Lower leg skin (tissue), 4 donors: ENCODE measurements around the gene MAGEF1. TPM values are rescaled to one million over a fixed set of nuclear protein-coding genes. Genes with fewer than 3 reads are reported as not detected.

Experiments
- DNase-seq, 2 donors: peaks; one replicate each; pipeline ENCODE4 v3.0.0-alpha.2; 2019; ENCODE audit warnings: low spot score in 2 of 2
- H3K4me3 ChIP-seq: fragments of 200-600 bp; sonication (generic); 2 replicates; pipeline ENCODE4 v1.5.1; 2017; ENCODE audit warnings: mild to moderate bottlenecking, low read depth; ENCODE audit not compliant: poor library complexity, severe bottlenecking
- CTCF ChIP-seq, 3 donors: fragments of 450-650 bp; IDR thresholded peaks; one replicate each; pipeline ENCODE4 v1.5.1; 2016; ENCODE audit warnings: antibody characterized with exemption in 3 of 3, mild to moderate bottlenecking in 3 of 3, moderate library complexity in 2 of 3
- POLR2A ChIP-seq, 2 donors: fragments of 450-650 bp; IDR thresholded peaks; one replicate each; pipeline ENCODE4 v1.6.1; 2016 to 2017; ENCODE audit warnings: antibody characterized with exemption in 2 of 2, mild to moderate bottlenecking in 1 of 2, moderate library complexity in 1 of 2
- WGBS, 2 donors: methylation state at CpG; one replicate each; pipeline ENCODE4 v1.1.5; 2018; 5-methylcytosine and 5-hydroxymethylcytosine counted together
- intact Hi-C: fragments of 100-400 bp; cut with DNase I; formaldehyde crosslinking; loops from one replicate; pipeline ENCODE4 v1.15.0; 2023; ENCODE audit warnings: low total_unique reads
- total RNA-seq, 4 donors: library from RNA; depleted of rRNA; stranded (reverse); fragments of >200 nt; gene quantifications; one replicate each; pipeline ENCODE4 v1.1.0, GENCODE V29; 2016

The MAGEF1 gene
- total RNA-seq, 4 donors from 2014 or later = 32.5 to 44.3 (median 42.8) TPM

GRCh38 chr3:184750349-184751083 lies 38.7 kb upstream of the MAGEF1 start:
- intact Hi-C loops = no loop called here
- WGBS, 2 donors = 75 to 85% methylated on average over 18 of the region's 18 CpGs
- H3K4me3 ChIP-seq = no peak overlapping the region
- no peak for DNase-seq
- TF ChIP-seq POLR2A (IDR thresholded peaks at IDR 0.05) = no peak
- TF ChIP-seq CTCF (IDR thresholded peaks at IDR 0.05) = no peak

- no peak overlapping the region for H3K4me3 ChIP-seq
- TF ChIP-seq CTCF (IDR thresholded peaks at IDR 0.05) (no peak), POLR2A (IDR thresholded peaks at IDR 0.05) (no peak)
- WGBS, 2 donors = 94% methylated on average over 2 of the region's 2 CpGs
- intact Hi-C loops = no loop called here
- DNase-seq = no peak
Measured at GRCh38 chr3:184749168-184749744, 37.4 kb upstream of the MAGEF1 start.

- 40 to 43% methylated on average over 8 of the region's 8 CpGs for WGBS, 2 donors
- intact Hi-C loops = no loop called here
- DNase-seq = peak in 1 of 2 donors; percentile 62
- H3K4me3 ChIP-seq = no peak overlapping the region
- TF ChIP-seq POLR2A (IDR thresholded peaks at IDR 0.05) (no peak), CTCF (IDR thresholded peaks at IDR 0.05) (no peak)
Measured at GRCh38 chr3:184748219-184749135, 36.6 kb upstream of the MAGEF1 start.

GRCh38 chr3:184746131-184747120 lies 34.6 kb upstream of the MAGEF1 start:
- DNase-seq = peak in 1 of 2 donors; percentile 78
- WGBS, 2 donors = 85 to 88% methylated on average over 14 of the region's 14 CpGs
- H3K4me3 ChIP-seq = no peak overlapping the region
- no peak for TF ChIP-seq POLR2A (IDR thresholded peaks at IDR 0.05)
- no peak for TF ChIP-seq CTCF (IDR thresholded peaks at IDR 0.05)
- intact Hi-C loops = no loop called here

GRCh38 chr3:184745526-184745925 lies 33.7 kb upstream of the MAGEF1 start:
- no peak overlapping the region for H3K4me3 ChIP-seq
- intact Hi-C loops = no loop called here
- TF ChIP-seq POLR2A (IDR thresholded peaks at IDR 0.05) = no peak
- TF ChIP-seq CTCF (IDR thresholded peaks at IDR 0.05) = no peak
- peak in 1 of 2 donors; percentile 54 for DNase-seq
- 87 to 92% methylated on average over 11 of the region's 11 CpGs for WGBS, 2 donors
